WTC11 (cell line): ENCODE data around the gene RAI14. TPM values are rescaled to one million over a fixed set of nuclear protein-coding genes. Genes with fewer than 3 reads are reported as not detected.

ENCODE experiments used
- ATAC-seq: fragments of 200-7000 bp; cut with Tn5 transposase; 2 replicates; pipeline ENCODE4 v1.10.0; 2021; ENCODE audit warnings: mild to moderate bottlenecking, moderate library complexity
- CTCF ChIA-PET: fragments of 300-600 bp; sonication (Branson Sonifier 250); formaldehyde crosslinking; loops from one replicate; lab custom pipeline; 2021; ENCODE audit warnings: antibody characterized with exemption; lab: Charles Lee
- POLR2A ChIA-PET: fragments of 350-600 bp; sonication (Branson Sonifier 250); formaldehyde crosslinking; loops from one replicate; lab custom pipeline; 2021; ENCODE audit warnings: antibody characterized with exemption; lab: Charles Lee
- DNase-seq: peaks from one replicate; pipeline ENCODE4 v3.0.0; 2021; ENCODE audit warnings: low spot score
- H3K27ac Mint-ChIP-seq: 2 replicates; pipeline ENCODE4 v1.8.0; 2021; ENCODE audit warnings: mixed read lengths
- H3K27me3 Mint-ChIP-seq: 2 replicates; pipeline ENCODE4 v1.8.0; 2021; ENCODE audit warnings: low read depth, mild to moderate bottlenecking, moderate library complexity, mixed read lengths
- H3K36me3 Mint-ChIP-seq: 2 replicates; pipeline ENCODE4 v1.8.0; 2021; ENCODE audit warnings: mixed read lengths
- H3K4me1 Mint-ChIP-seq: 2 replicates; pipeline ENCODE4 v1.8.0; 2022; ENCODE audit warnings: mixed read lengths
- H3K4me3 Mint-ChIP-seq: 2 replicates; pipeline ENCODE4 v1.8.0; 2021; ENCODE audit warnings: mild to moderate bottlenecking, moderate library complexity, mixed read lengths
- H3K9me3 Mint-ChIP-seq: 2 replicates; pipeline ENCODE4 v1.8.0; 2021; ENCODE audit warnings: mixed read lengths
- ARID4B ChIP-seq: sonication (generic); formaldehyde crosslinking; IDR thresholded peaks from 2 replicates; pipeline ENCODE4 v1.8.0; 2023; ENCODE audit warnings: missing genetic modification reagents, mild to moderate bottlenecking, borderline replicate concordance
- CTCF ChIP-seq: fragments of 200-600 bp; IDR thresholded peaks from 2 replicates; pipeline ENCODE4 v1.8.0; 2022; ENCODE audit warnings: antibody characterized with exemption
- EMX1 ChIP-seq: fragments of 250-450 bp; sonication (Bioruptor Pico); IDR thresholded peaks from 2 replicates; pipeline ENCODE4 v1.8.0; 2021; ENCODE audit warnings: mild to moderate bottlenecking
- ESRRA ChIP-seq: sonication (generic); formaldehyde crosslinking; IDR thresholded peaks from 2 replicates; pipeline ENCODE4 v1.8.1; 2022; ENCODE audit warnings: mild to moderate bottlenecking, missing genetic modification reagents, borderline replicate concordance
- FOXJ3 ChIP-seq: sonication (generic); formaldehyde crosslinking; IDR thresholded peaks from 2 replicates; pipeline ENCODE4 v1.9.0; 2021; ENCODE audit warnings: missing genetic modification reagents, mild to moderate bottlenecking, borderline replicate concordance
- MAX ChIP-seq: sonication (generic); formaldehyde crosslinking; IDR thresholded peaks from 2 replicates; pipeline ENCODE4 v1.8.0; 2022; ENCODE audit warnings: mild to moderate bottlenecking, missing genetic modification reagents
- NFYB ChIP-seq: sonication (generic); formaldehyde crosslinking; conservative IDR thresholded peaks from 2 replicates; pipeline ENCODE4 v1.8.0; 2022; ENCODE audit warnings: low read depth, missing genetic modification reagents
- SMAD3 ChIP-seq: sonication (generic); formaldehyde crosslinking; IDR thresholded peaks from 2 replicates; pipeline ENCODE4 v1.8.0; 2022; ENCODE audit warnings: missing genetic modification reagents, mild to moderate bottlenecking, borderline replicate concordance
- SOX15 ChIP-seq: fragments of 250-450 bp; sonication (Bioruptor Pico); IDR thresholded peaks from 2 replicates; pipeline ENCODE4 v1.9.0; 2021; ENCODE audit warnings: mild to moderate bottlenecking
- TCF7 ChIP-seq: sonication (generic); formaldehyde crosslinking; IDR thresholded peaks from 2 replicates; pipeline ENCODE4 v1.8.0; 2022; ENCODE audit warnings: mild to moderate bottlenecking, low read depth, missing genetic modification reagents, moderate library complexity
- ZNF671 ChIP-seq: fragments of 250-450 bp; sonication (Bioruptor Pico); IDR thresholded peaks from 2 replicates; pipeline ENCODE4 v1.8.0; 2021; ENCODE audit warnings: mild to moderate bottlenecking
- total RNA-seq: library from RNA; stranded (reverse); gene quantifications from 3 replicates; pipeline ENCODE4 v1.2.3, GENCODE V29; 2021

Gene RAI14
- total RNA-seq, 1 experiment from 2014 or later, result 185 TPM

DNA sequence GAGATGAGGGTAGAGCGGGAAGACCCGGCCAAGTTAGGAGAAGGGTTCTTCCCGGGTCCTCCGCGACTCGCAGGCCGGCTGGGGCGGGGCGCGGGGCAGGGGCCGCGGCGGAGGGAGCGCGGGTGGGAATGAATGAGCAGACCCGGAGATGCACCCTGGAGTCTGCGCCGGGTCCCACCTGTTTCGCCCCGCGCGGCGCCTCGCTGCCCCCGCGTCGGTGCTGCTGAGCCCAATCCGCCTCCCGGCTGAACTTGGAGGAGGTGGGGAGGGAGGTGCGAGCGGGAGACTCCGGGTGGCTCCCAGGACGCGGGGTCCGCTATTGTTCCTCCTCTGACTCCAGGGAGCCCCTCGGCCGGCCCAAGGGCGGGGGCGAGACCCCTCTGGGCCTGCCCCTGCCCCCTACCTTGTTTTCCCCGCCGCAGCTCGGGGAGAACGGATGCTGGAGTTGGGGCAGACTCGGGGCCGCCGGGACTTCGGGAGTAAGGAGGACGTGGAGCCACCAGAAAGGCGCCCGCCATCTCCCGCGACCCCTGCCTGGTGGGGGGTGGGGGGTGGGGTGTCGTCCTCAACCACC is 659 bp downstream of the RAI14 start (continued):
- TF ChIP-seq ARID4B (0 out of 2 replicates have a peak, but pooled peaks have one; percentile 17), CTCF (no peak), TCF7 (CRISPR knock-in tag) (0 out of 2 replicates have a peak, but pooled peaks have one; percentile 18), NFYB (CRISPR knock-in tag) (no peak)
- TF ChIP-seq, all 79 proteins: peak for 6

- ATAC-seq, result peak; percentile 7
- Mint-ChIP-seq H3K27me3 (no peaks in the 10 kb centered on the region), H3K4me3 (peak overlapping the region; percentile 77), H3K4me1 (peaks cover 70% of the 10 kb centered on the region), H3K9me3 (no peaks in the 10 kb centered on the region), H3K27ac (peak overlapping the region; percentile 89), H3K36me3 (peaks cover 17% of the 10 kb centered on the region)
- ChIA-PET POLR2A (interaction anchor here (0.8 kb wide), 1 partner anchor 999 kb away, joined by 3 read pairs; no protein-coding TSS in a partner anchor), CTCF (interaction anchor here (1.5 kb wide), 1 partner anchor 29 kb away, joined by 3 read pairs; no protein-coding TSS in a partner anchor)
- peak; percentile 36 for DNase-seq
- no peak for TF ChIP-seq ZNF671 (CRISPR knock-in tag)
- TF ChIP-seq SOX15 (CRISPR knock-in tag), result no peak
- TF ChIP-seq ESRRA (CRISPR knock-in tag), result no peak
- no peak for TF ChIP-seq MAX
- TF ChIP-seq SMAD3 (CRISPR knock-in tag), result no peak
- no peak for TF ChIP-seq FOXJ3 (CRISPR knock-in tag)
These were observed 1.3 kb downstream of the RAI14 start for GRCh38 chr5:34657274-34657921.

DNA sequence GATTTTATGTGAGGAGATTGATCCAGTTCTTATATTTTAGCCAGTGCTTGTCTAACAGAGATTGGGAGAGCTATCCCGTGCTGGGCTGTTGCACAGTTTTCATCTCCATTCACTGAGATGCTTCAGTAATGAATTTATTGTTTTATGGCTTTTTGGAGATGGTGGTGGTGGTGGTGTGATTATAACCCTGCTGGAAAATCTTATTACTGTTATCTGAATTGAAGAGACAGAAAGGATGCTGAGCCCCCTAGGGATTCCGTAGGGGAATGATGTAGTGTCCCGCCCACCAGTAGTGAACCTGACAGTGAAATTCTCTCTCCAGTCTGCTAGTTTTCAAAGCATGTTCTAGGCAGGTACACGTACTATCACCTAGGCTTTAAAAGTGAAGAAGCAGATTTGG is 1.9 kb downstream of the RAI14 start:
- ChIA-PET POLR2A (no interaction called here), CTCF (interaction anchor here (1.5 kb wide), 1 partner anchor 29 kb away, joined by 3 read pairs; no protein-coding TSS in a partner anchor)
- Mint-ChIP-seq H3K4me1 (peaks cover 68% of the 10 kb centered on the region), H3K4me3 (peak overlapping the region; percentile 77), H3K27me3 (no peaks in the 10 kb centered on the region), H3K36me3 (peaks cover 21% of the 10 kb centered on the region), H3K27ac (peak overlapping the region; percentile 89), H3K9me3 (no peaks in the 10 kb centered on the region)
- ATAC-seq, result no peak
- TF ChIP-seq EMX1 (CRISPR knock-in tag), result no peak
- TF ChIP-seq ARID4B, result no peak
- TF ChIP-seq TCF7 (CRISPR knock-in tag), result no peak
- DNase-seq, result no peak
